T47D (cell line): ENCODE results near the gene TAAR2.
"Not testable (repeated sequence)": the region's sequence is repeated elsewhere in the genome, so short reads cannot be mapped to it uniquely, and the experiment has no call there.

ENCODE experiments used
- DNase-seq, 2 experiments: peaks; one replicate each; pipeline versions ENCODE4 v3.0.0 to v3.0.0-alpha.2; 2011 to 2012; ENCODE audit warnings: low read depth in 1 of 2, low spot score in 1 of 2
- JUND ChIP-seq: IDR thresholded peaks from 2 replicates; pipeline ENCODE4 v1.6.1; 2012; ENCODE audit warnings: low read depth
- in situ Hi-C: cut with HindIII; loops from 2 replicates; pipeline ENCODE4 v1.10.0; 2016; ENCODE audit warnings: low sequenced_read_pairs, low pct_unique_long_range_greater_than_20kb

The TAAR2 gene

DNA sequence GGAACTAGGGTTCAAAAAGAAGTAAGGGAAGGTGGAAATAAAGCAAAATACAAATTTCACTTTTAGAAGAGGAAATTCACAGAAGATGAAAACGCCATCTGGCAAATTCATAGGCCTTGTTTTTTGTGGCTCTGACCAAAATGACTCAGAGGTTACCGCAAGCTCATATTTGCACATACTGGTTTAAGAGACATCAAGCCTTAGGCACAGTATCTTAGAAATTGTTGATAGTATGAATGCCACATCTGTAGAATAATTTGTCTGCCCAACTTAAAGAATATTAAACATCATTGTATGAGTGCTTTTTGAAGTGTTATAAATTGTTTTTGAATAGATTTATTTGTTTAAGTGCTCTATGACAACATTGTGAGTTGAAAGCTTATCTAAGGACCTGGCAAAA lies 24.3 kb upstream of the TAAR2 start:
- in situ Hi-C loops = no loop called here
- TF ChIP-seq JUND = no peak
- DNase-seq = no peak

DNA sequence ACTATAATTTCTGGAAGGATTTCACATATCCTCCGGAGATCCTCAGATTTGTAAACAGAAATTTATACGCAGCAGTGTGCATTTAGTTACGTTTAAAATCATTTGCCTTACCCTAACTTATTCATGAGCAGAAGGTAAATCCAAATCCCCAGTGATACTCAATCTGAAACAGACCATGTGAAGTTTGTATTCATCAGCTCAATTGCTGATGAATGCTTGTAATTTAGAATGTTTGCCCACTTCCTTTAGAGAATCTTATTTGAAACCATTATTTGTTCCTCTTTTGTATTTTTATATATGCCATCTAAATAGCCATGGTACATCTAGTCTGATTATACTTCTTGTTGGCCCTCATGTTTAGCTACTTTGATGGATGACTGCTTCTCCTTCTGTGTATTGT lies 19.5 kb upstream of the TAAR2 start:
- no peak for TF ChIP-seq JUND
- no peak for DNase-seq
- in situ Hi-C loops = no loop called here

DNA sequence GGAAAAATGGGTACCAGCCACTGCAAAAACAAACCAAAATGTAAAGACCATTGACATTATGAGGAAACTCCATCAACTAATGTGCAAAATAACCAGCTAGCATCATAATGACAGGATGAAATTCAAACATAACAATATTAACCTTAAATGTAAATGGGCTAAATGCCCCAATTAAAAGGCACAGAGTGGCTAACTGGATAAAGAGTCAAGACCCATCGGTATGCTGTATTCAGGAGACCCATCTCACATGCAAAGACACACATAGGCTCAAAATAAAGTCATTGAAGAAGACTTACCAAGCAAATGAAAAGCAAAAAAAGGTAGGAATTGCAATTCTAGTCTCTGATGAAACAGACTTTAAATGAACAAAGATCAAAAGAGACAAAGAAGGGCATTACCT lies 13.1 kb upstream of the TAAR2 start:
- DNase-seq, in situ Hi-C loops: not testable (repeated sequence)

DNA sequence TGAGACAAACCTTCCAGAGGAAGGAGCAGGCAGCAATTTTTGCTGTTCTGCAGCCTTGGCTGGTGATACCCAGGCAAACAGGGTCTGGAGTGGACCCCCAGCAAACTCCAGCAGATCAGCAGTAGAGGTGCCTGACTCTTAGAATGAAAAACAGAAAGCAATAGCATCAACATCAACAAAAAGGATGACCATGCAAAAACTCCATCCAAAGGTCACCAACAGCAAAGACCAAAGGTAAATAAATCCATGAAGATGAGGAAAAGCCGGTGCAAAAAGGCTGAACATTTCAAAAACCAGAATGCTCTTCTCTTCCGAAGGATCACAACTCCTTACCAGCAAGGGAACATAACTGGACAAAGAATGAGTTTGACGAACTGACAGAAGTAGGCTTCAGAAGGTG lies 11.8 kb upstream of the TAAR2 start:
- DNase-seq, in situ Hi-C loops: not testable (repeated sequence)

DNA sequence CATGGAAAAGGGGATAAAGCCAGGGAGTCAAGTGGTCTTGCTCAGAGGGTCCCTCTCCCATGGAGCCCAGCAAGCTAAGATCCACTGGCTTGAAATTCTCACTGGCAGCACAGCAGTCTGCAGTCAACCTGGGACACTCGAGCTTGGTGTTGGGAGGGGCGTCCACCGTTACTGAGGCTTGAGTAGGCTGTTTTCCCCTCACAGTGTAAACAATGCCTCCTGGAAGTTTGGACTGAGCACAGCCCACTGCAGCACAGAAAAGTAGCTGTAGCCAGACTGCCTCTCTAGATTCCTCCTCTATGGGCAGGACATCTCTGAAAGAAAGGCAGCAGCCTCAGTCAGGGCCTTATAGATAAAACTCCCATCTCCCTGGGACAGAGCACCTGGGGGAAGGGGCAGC lies 11.2 kb upstream of the TAAR2 start:
- in situ Hi-C loops, DNase-seq: not testable (repeated sequence)

DNA sequence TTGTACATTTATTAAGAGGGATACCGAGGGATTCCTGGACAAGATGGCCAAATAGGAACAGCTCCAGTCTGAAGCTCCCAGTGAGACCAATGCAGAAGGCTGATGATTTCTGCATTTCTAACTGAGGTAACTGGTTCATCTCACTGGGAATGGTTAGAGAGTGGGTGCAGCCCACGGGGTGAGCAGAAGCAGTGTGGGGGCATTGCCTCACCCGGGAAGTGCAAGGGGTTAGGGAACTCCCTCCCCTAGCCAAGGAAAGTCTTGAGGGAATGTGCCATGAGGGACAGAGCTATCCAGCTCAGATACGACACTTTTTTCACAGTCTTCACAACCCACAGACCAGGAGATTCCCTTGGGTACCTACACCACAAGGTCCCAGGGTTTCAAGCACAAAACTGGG lies 10.7 kb upstream of the TAAR2 start:
- in situ Hi-C loops = no loop called here
- TF ChIP-seq JUND = no peak
- no peak for DNase-seq

DNA sequence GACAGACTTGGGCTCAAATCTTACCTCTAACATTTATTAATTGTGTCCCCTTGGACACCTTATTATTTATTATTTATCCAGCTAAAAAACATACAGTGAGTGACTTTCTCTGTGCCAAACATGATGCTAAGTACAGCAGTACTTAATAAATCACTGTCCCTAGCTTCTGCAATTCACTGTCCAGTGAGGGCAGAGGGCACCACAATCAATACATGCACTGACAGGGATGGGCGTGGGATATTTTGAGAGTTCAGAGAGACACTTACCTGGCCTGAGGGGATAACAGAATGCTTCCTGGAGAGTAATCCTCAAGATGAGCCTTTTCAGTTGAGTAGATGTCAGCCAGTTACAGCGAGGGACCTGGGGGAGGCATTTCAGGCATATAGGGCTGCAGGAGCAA lies 9.3 kb upstream of the TAAR2 start:
- DNase-seq = no peak
- TF ChIP-seq JUND = no peak
- in situ Hi-C loops = no loop called here

DNA sequence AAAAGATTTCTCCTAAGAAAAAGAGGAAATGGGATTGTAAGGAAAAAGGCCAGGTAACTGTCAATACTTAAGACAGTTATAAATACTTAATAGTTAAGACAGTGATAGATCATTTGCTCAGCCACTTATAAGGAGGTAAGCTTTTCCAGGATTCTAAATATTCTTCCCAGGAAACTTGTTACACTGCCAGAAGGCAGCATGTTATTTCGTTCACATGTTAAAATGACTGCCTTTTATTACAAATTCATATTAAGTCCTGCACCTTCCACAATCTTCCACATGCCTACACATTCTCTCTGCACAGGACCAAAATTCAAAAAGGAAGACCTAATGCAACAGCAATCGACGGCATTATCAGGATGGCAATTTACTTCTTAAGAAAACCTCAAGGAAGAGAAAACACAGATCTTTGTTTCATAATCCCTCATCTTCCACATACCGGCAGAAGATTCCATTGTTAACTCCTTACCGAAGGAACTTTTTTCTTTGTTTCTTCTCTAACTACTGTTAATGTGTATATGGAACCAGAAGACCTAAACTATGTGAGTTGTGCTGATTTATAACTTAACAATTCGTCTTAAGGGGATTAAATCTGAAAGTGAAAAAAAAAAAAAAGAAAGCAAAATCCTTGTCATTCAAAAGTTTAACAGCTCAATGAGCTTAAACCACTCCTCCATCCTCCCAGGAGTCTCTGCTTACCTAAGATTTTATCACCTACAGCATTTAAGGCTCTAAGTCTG lies 799 bp downstream of the TAAR2 start:
- DNase-seq = no peak
- in situ Hi-C loops = no loop called here
- TF ChIP-seq JUND = no peak

DNA sequence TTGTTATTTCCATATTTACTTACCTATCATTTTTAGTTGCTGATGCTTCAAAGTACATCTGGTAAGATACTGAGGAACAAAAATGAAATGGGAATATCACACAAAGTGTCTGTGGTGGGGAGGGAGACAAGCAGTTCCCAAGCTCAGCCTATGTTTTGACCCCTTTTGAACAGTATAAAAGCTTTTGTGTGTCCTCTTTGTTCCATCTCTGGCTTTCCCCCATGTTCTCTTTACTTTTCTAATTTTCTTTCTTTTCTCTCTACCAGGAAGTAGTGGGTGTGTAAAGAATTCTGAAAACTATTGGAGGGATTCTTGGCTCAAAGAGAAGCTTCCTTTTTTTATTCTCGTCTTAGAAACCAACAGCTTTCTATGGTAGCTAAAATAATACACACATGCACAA lies 7.4 kb downstream of the TAAR2 start:
- in situ Hi-C loops = no loop called here
- DNase-seq = no peak
- no peak for TF ChIP-seq JUND

DNA sequence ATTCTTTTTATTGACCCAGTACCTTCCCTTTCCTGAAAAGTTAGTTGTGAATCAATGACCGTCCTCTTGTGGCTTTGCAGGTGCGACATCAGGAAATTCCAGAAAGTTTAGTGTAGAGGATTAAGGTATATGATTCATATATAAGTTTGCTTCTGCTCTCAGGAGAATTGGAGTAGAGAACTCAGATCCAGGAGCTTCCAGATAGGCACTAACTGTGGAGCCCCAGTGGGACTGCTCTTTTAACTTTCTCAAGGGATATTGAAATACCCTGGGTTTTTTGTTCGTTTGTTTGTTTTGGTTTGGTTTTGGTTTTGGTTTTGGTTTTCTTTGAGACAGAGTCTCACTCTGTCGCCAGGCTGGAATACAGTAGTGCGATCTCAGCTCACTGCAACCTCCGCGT lies 9.5 kb downstream of the TAAR2 start:
- peak in 1 of 2 experiments; percentile 58 for DNase-seq
- in situ Hi-C loops = no loop called here
- no peak for TF ChIP-seq JUND

DNA sequence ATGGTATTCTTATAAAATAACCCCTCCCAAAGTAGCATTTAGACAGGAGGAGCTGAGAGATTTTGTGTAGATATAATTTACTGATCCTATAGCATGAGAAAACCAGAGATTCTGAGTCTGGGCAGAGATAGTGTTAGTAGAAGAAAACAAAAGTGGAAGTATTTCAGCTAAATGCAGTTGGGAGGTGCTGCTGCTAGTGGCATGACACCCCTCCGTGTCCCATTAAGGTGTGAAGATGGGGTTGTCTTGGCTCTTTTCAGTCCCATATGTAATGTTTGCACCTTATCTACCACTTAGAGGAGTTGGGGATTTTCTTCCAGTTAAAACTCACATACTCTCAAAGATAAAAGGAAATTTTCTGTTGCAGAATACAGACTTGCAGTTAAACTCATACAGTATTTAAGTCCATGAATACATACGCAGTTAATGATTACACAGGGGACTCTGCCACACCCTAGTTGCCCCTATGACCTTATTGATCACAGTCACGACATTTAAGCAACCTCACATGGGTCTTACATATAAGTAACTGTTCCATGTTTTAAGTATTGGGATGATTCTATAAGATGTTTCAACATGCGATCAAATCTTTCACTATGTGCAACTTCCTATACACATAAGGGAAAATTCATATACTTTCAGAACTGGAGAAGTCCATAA lies 11.5 kb downstream of the TAAR2 start:
- in situ Hi-C loops = no loop called here

DNA sequence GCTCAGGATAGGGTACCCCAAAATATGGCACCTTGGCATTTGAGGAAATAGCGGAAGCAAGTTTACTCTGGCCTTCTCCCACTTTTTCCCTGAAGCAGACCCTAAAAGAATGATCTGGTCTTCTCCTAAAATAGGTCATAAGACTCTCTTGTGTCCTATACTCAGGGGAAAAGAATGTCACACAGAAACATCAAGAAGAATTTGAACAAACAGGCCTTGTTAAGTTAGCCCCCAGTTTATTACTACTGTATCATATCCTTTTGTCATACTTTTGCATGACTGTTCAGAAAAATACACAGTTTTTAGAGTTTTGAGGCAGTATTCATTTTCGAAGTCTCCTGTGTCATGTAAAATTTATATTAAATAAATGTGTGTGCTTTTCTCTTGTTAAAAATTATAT lies 12.5 kb downstream of the TAAR2 start:
- TF ChIP-seq JUND = no peak
- in situ Hi-C loops = no loop called here
- no peak for DNase-seq

More for the DNA sequence above, 11.5 kb downstream of the TAAR2 start:
- no peak for TF ChIP-seq JUND
- no peak for DNase-seq

DNA sequence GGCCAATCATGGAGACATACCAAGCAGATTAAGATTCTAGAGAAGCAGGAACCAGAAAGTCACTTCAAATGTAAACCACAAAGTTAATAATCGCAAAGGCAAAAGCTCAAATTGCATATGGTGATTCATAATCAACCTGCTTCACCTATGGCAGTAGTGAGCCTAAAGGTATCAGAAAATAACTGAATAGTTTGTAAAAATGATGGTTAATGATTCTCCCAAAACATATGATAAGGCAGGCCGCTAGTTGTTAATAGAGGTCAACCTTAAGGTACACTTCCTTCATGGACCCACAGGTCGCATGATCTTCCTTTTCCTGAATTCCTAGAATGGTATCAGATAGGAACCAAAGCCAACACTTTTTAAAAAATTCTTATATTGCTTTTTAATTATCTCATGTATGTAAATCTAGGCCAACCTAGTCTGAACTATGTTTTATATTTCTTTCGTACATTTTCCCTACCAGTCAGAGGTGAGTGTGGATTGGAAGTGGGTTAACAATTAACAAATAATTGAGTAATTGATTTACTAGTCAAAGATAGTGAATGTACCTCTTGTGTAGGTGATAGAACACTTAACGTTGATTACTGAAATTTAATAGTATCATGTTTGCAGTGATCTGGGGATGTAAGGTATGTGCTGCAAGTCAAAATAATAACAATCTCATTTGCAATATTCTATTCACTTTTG lies 16.4 kb downstream of the TAAR2 start:
- DNase-seq = no peak
- TF ChIP-seq JUND = no peak
- in situ Hi-C loops = no loop called here

DNA sequence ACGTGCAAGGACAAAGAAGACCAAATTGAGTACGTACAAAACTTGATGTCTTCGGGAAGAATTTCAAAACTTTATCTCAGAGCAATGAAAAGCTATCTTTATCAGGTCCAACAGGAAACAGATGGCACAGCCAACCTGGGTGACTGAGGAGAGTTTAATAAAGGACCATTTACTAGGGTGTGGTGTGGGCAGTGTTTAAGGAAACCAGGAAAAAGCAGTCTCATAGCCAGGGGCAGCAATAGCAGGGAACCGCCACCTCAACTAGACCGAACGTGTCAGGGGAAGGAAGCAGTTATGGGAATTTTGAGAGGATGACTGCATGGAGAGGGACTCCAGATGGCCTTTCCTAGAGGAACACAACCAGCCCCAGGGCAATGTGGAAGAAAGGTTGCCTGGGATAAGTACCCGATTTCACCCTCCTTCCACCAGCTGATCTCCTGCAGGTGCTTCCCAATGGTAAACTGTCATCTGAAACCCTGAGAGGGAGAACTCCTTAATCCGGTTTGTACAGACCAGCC lies 19.4 kb downstream of the TAAR2 start:
- in situ Hi-C loops = no loop called here
- DNase-seq = no peak
- TF ChIP-seq JUND = no peak

DNA sequence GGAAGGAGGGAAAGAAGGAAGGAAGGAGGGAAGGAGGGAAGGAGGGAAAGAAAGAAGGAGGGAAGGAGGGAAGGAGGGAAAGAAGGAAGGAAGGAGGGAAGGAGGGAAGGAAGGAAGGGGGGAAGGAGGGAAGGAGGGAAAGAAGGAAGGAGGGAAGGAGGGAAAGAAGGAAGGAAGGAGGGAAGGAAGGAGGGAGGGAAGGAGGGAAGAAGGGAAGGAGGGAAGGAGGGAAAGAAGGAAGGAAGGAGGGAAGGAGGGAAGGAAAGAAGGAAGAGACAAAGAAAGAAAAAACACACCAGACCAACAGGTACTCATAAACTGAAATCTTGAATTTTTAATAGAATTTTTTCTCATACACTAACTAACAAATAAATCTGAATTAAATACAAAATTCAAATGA lies 23.2 kb downstream of the TAAR2 start:
- DNase-seq, in situ Hi-C loops: not testable (repeated sequence)
